ENCODE data around the gene FARS2.

GRCh38 chr6:5439749-5440148 lies 178.4 kb downstream of the FARS2 start:
- no peak for TF ChIP-seq CBX3 (IDR thresholded peaks at IDR 0.05; ENCODE audit: borderline replicate concordance in 1 of 2, low read length in 2 of 2)
- no peak for TF ChIP-seq SMAD1 (IDR thresholded peaks at IDR 0.05; ENCODE audit: low read depth, low read length, partially characterized antibody)
- no peak for TF ChIP-seq FOXA1 (IDR thresholded peaks at IDR 0.05; ENCODE audit: borderline replicate concordance)
- no peak for TF ChIP-seq ZNF274 (IDR thresholded peaks at IDR 0.05; ENCODE audit: borderline replicate concordance, low read depth, low read length)
- TF ChIP-seq BDP1 (IDR thresholded peaks at IDR 0.05; ENCODE audit: insufficient read depth, insufficient read length), result no peak
- TF ChIP-seq ZNF398 (CRISPR knock-in tag; IDR thresholded peaks at IDR 0.05), result no peak
- TF ChIP-seq ZFPM2 (CRISPR knock-in tag; IDR thresholded peaks at IDR 0.05), result no peak
- no peak for TF ChIP-seq ZZZ3 (IDR thresholded peaks at IDR 0.05)
- no peak for TF ChIP-seq SETDB1 (IDR thresholded peaks at IDR 0.05; ENCODE audit: low read length)
- no peak for TF ChIP-seq CHD7 (IDR thresholded peaks at IDR 0.05; ENCODE audit: low read depth, low read length)
